H9 (cell line): ENCODE measurements around the gene ZNF521. TPM values are rescaled to one million over a fixed set of nuclear protein-coding genes. Genes with fewer than 3 reads are reported as not detected.

ENCODE experiments used
- DNase-seq: peaks from one replicate; pipeline ENCODE4 v3.0.0-alpha.2; 2017
- H2AFZ ChIP-seq: one replicate; pipeline ENCODE4 v1.6.1; 2013; ENCODE audit warnings: mild to moderate bottlenecking, low read length, control low read depth, moderate library complexity
- H2AK5ac ChIP-seq: 2 replicates; pipeline ENCODE4 v1.6.1; 2013; ENCODE audit warnings: low read length, control low read depth, mixed read lengths; ENCODE audit not compliant: insufficient read length
- H2BK120ac ChIP-seq: one replicate; pipeline ENCODE4 v1.6.1; 2013; ENCODE audit warnings: low read depth, mild to moderate bottlenecking, low read length, control low read depth, inconsistent platforms; ENCODE audit not compliant: poor library complexity, severe bottlenecking
- H2BK12ac ChIP-seq: 2 replicates; pipeline ENCODE4 v1.6.1; 2013; ENCODE audit warnings: low read length, control low read depth, mixed read lengths, low read depth; ENCODE audit not compliant: insufficient read length
- H2BK15ac ChIP-seq: 2 replicates; pipeline ENCODE4 v1.6.1; 2013; ENCODE audit warnings: low read depth, low read length, control low read depth
- H2BK20ac ChIP-seq: one replicate; pipeline ENCODE4 v1.6.1; 2013; ENCODE audit warnings: low read depth, mild to moderate bottlenecking, low read length, control low read depth, inconsistent platforms; ENCODE audit not compliant: poor library complexity, severe bottlenecking
- H2BK5ac ChIP-seq: 2 replicates; pipeline ENCODE4 v1.6.1; 2013; ENCODE audit warnings: low read length, control low read depth, mixed read lengths; ENCODE audit not compliant: insufficient read length
- H3K14ac ChIP-seq: 2 replicates; pipeline ENCODE4 v1.6.1; 2013; ENCODE audit warnings: low read length, control low read depth; ENCODE audit not compliant: insufficient read depth
- H3K18ac ChIP-seq: 2 replicates; pipeline ENCODE4 v1.6.1; 2013; ENCODE audit warnings: low read depth, mild to moderate bottlenecking, mixed read lengths, low read length, control low read depth; ENCODE audit not compliant: insufficient read length
- H3K23ac ChIP-seq: 2 replicates; pipeline ENCODE4 v1.6.1; 2013; ENCODE audit warnings: low read length, control low read depth, mixed read lengths, low read depth; ENCODE audit not compliant: insufficient read length
- H3K23me2 ChIP-seq: 2 replicates; pipeline ENCODE4 v1.6.1; 2013; ENCODE audit warnings: low read depth, mild to moderate bottlenecking, mixed read lengths, low read length, control low read depth; ENCODE audit not compliant: insufficient read length, poor library complexity, severe bottlenecking
- H3K27ac ChIP-seq: 2 replicates; pipeline ENCODE4 v1.5.1; 2013; ENCODE audit warnings: low read length, control low read depth, mixed read lengths, low read depth; ENCODE audit not compliant: insufficient read length
- H3K27me3 ChIP-seq: 2 replicates; pipeline ENCODE4 v1.6.1; 2013; ENCODE audit warnings: low read length, control low read depth, inconsistent platforms; ENCODE audit not compliant: insufficient read depth
- H3K4ac ChIP-seq: 2 replicates; pipeline ENCODE4 v1.6.1; 2013; ENCODE audit warnings: low read depth, mild to moderate bottlenecking, control low read depth, inconsistent platforms, low read length, moderate library complexity
- H3K4me1 ChIP-seq: 2 replicates; pipeline ENCODE4 v1.6.1; 2013; ENCODE audit warnings: low read length, control low read depth, inconsistent platforms; ENCODE audit not compliant: insufficient read depth
- H3K4me2 ChIP-seq: 2 replicates; pipeline ENCODE4 v1.6.1; 2013; ENCODE audit warnings: low read length, control low read depth, mixed read lengths; ENCODE audit not compliant: insufficient read length, insufficient read depth
- H3K56ac ChIP-seq: 2 replicates; pipeline ENCODE4 v1.6.1; 2013; ENCODE audit warnings: low read depth, mild to moderate bottlenecking, mixed read lengths, low read length, control low read depth; ENCODE audit not compliant: insufficient read length
- H3K79me1 ChIP-seq: 2 replicates; pipeline ENCODE4 v1.6.1; 2013; ENCODE audit warnings: low read depth, mild to moderate bottlenecking, moderate library complexity, low read length, control low read depth, inconsistent platforms; ENCODE audit not compliant: insufficient read depth, poor library complexity, severe bottlenecking
- H3K79me2 ChIP-seq: 2 replicates; pipeline ENCODE4 v1.6.1; 2013; ENCODE audit warnings: low read length, control low read depth, inconsistent platforms; ENCODE audit not compliant: insufficient read depth
- H3K9ac ChIP-seq: 2 replicates; pipeline ENCODE4 v1.6.1; 2013; ENCODE audit warnings: low read length, control low read depth, mixed read lengths; ENCODE audit not compliant: insufficient read length; ENCODE audit errors: extremely low read depth
- H3K9me3 ChIP-seq: one replicate; pipeline ENCODE4 v1.6.1; 2013; ENCODE audit warnings: low read depth, low read length, inconsistent platforms; ENCODE audit not compliant: control insufficient read depth
- H3T11ph ChIP-seq: one replicate; pipeline ENCODE4 v1.6.1; 2013; ENCODE audit warnings: mild to moderate bottlenecking, low read length, control low read depth, inconsistent platforms
- H4K20me1 ChIP-seq: one replicate; pipeline ENCODE4 v1.6.1; 2013; ENCODE audit not compliant: control insufficient read depth, insufficient read length, insufficient read depth
- H4K5ac ChIP-seq: 2 replicates; pipeline ENCODE4 v1.6.1; 2013; ENCODE audit warnings: low read depth, mild to moderate bottlenecking, mixed read lengths, low read length, control low read depth; ENCODE audit not compliant: insufficient read length
- H4K8ac ChIP-seq: replicated peaks from 2 replicates; pipeline ENCODE4 v1.6.1; 2013; ENCODE audit warnings: low read length, control low read depth, mixed read lengths, low read depth; ENCODE audit not compliant: insufficient read length
- H4K91ac ChIP-seq: 2 replicates; pipeline ENCODE4 v1.6.1; 2013; ENCODE audit warnings: low read depth, mild to moderate bottlenecking, moderate library complexity, mixed read lengths, low read length, control low read depth; ENCODE audit not compliant: insufficient read length
- H3K27ac Mint-ChIP-seq, 3 experiments: 2 replicates in 2 of 3; 3 replicates in 1 of 3; pipeline ENCODE4 v1.8.0; 2020 to 2021; ENCODE audit warnings: mixed read lengths in 3 of 3, mild to moderate bottlenecking in 1 of 3, moderate library complexity in 1 of 3
- H3K27me3 Mint-ChIP-seq: 2 replicates; pipeline ENCODE4 v1.8.0; 2021; ENCODE audit warnings: low read depth, mild to moderate bottlenecking, moderate library complexity, mixed read lengths
- H3K36me3 Mint-ChIP-seq, 3 experiments: 2 replicates in 2 of 3; 3 replicates in 1 of 3; pipeline ENCODE4 v1.8.0; 2020 to 2021; ENCODE audit warnings: low read depth in 3 of 3, mixed read lengths in 3 of 3; ENCODE audit not compliant: insufficient read depth in 1 of 3
- H3K4me1 Mint-ChIP-seq, 2 experiments: 2 replicates each; pipeline ENCODE4 v1.8.0; 2020; ENCODE audit warnings: mixed read lengths in 2 of 2
- H3K4me3 Mint-ChIP-seq, 2 experiments: 2 replicates in 1 of 2; 3 replicates in 1 of 2; pipeline ENCODE4 v1.8.0; 2020 to 2021; ENCODE audit warnings: mild to moderate bottlenecking in 2 of 2, mixed read lengths in 2 of 2, moderate library complexity in 1 of 2
- H3K9me3 Mint-ChIP-seq, 2 experiments: 2 replicates in 1 of 2; 3 replicates in 1 of 2; pipeline ENCODE4 v1.8.0; 2020; ENCODE audit warnings: mild to moderate bottlenecking in 2 of 2, mixed read lengths in 2 of 2, moderate library complexity in 1 of 2
- WGBS: extraction: QIAGEN DNeasy Blood & Tissue Kit; methylation state at CpG from one replicate; pipeline ENCODE4 v1.1.7; 2013; ENCODE audit warnings: missing lambda C conversion rate, low lambda C conversion rate, mixed read lengths; ENCODE audit not compliant: insufficient read length; ENCODE audit errors: extremely low coverage; 5-methylcytosine and 5-hydroxymethylcytosine counted together
- total RNA-seq: library from RNA; stranded (reverse); gene quantifications from 2 replicates; pipeline ENCODE4 v1.2.1, GENCODE V29; 2021
- TF ChIP-seq, protein P1 (sequence below): fragments of 200-600 bp; sonication (generic); conservative IDR thresholded peaks from 3 replicates; pipeline ENCODE4 v1.8.0; 2021; ENCODE audit warnings: antibody characterized with exemption, mild to moderate bottlenecking

Gene ZNF521
- total RNA-seq, 1 experiment from 2014 or later = 3.3 TPM

GRCh38 chr18:25225151-25225550, 126.8 kb downstream of the ZNF521 start:
- no peak overlapping the region for H4K91ac ChIP-seq
- H3K27me3 Mint-ChIP-seq = no peaks in the 10 kb centered on the region
- H3K27me3 ChIP-seq = no peaks in the 10 kb centered on the region
- no peak for DNase-seq
- no peaks in the 10 kb centered on the region for H3K9me3 ChIP-seq
- H3K79me2 ChIP-seq = no peaks in the 10 kb centered on the region
- H3K79me1 ChIP-seq = no peaks in the 10 kb centered on the region
- no peak overlapping the region for H3K4me2 ChIP-seq
- H3K56ac ChIP-seq = no peak overlapping the region
- TF ChIP-seq, protein P1, sequence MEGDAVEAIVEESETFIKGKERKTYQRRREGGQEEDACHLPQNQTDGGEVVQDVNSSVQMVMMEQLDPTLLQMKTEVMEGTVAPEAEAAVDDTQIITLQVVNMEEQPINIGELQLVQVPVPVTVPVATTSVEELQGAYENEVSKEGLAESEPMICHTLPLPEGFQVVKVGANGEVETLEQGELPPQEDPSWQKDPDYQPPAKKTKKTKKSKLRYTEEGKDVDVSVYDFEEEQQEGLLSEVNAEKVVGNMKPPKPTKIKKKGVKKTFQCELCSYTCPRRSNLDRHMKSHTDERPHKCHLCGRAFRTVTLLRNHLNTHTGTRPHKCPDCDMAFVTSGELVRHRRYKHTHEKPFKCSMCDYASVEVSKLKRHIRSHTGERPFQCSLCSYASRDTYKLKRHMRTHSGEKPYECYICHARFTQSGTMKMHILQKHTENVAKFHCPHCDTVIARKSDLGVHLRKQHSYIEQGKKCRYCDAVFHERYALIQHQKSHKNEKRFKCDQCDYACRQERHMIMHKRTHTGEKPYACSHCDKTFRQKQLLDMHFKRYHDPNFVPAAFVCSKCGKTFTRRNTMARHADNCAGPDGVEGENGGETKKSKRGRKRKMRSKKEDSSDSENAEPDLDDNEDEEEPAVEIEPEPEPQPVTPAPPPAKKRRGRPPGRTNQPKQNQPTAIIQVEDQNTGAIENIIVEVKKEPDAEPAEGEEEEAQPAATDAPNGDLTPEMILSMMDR = no peak
- WGBS = no CpG with 5 or more reads among the region's 12 CpGs
- H3K23me2 ChIP-seq = no peaks in the 10 kb centered on the region
- no peak overlapping the region for H3K9ac ChIP-seq
- H2BK20ac ChIP-seq = no peak overlapping the region
- H3K27ac Mint-ChIP-seq = no peak overlapping the region
- H3K23ac ChIP-seq = no peak overlapping the region
- no peak overlapping the region for H4K5ac ChIP-seq
- no peak overlapping the region for H2BK12ac ChIP-seq
- no peak overlapping the region for H2BK5ac ChIP-seq
- H3K4me1 ChIP-seq = no peaks in the 10 kb centered on the region
- peaks cover 0 to 25% (median 16%) of the 10 kb centered on the region in 3 experiments; a peak in 4 of 7 replicates for H3K36me3 Mint-ChIP-seq
- no peak overlapping the region for H3K14ac ChIP-seq
- H3K4ac ChIP-seq = no peak overlapping the region
- no peak overlapping the region for H2AFZ ChIP-seq
- no peak overlapping the region for H2AK5ac ChIP-seq
- H3T11ph ChIP-seq = no peak overlapping the region
- no peaks in the 10 kb centered on the region for H3K9me3 Mint-ChIP-seq
- H2BK15ac ChIP-seq = no peak overlapping the region
- H4K20me1 ChIP-seq = no peaks in the 10 kb centered on the region
- H3K4me1 Mint-ChIP-seq = peaks cover 5 to 8% of the 10 kb centered on the region in 2 experiments
- no peak overlapping the region for H2BK120ac ChIP-seq
- no peak overlapping the region for H3K4me3 Mint-ChIP-seq
- no peak overlapping the region for H3K18ac ChIP-seq
- no peak overlapping the region for H3K27ac ChIP-seq
- no peak overlapping the region for H4K8ac ChIP-seq
